Fibroblast of villous mesenchyme (primary cell): ENCODE results near the gene CDH23. TPM values are rescaled to one million over a fixed set of nuclear protein-coding genes. Genes with fewer than 3 reads are reported as not detected.

Source experiments
- DNase-seq: peaks from one replicate; pipeline ENCODE4 v3.0.0-alpha.2; 2010; ENCODE audit warnings: low read depth
- H3K4me3 ChIP-seq: 2 replicates; pipeline ENCODE4 v1.5.1; 2011; ENCODE audit warnings: low read depth, mild to moderate bottlenecking, low read length
- CTCF ChIP-seq: IDR thresholded peaks from 2 replicates; pipeline ENCODE4 v1.5.1; 2012; ENCODE audit warnings: low read depth, mild to moderate bottlenecking, low read length; ENCODE audit not compliant: insufficient read depth
- total RNA-seq: library from RNA; depleted of rRNA; stranded (reverse); fragments of >200 nt; gene quantifications from 2 replicates; pipeline ENCODE4 v1.2.3, GENCODE V29; 2012

Gene CDH23
- total RNA-seq, 1 donor, result under 0.01 TPM

GRCh38 chr10:71797533-71798307 lies 401.0 kb downstream of the CDH23 start:
- no peak overlapping the region for H3K4me3 ChIP-seq
- no peak for DNase-seq
- TF ChIP-seq CTCF, result no peak

DNA sequence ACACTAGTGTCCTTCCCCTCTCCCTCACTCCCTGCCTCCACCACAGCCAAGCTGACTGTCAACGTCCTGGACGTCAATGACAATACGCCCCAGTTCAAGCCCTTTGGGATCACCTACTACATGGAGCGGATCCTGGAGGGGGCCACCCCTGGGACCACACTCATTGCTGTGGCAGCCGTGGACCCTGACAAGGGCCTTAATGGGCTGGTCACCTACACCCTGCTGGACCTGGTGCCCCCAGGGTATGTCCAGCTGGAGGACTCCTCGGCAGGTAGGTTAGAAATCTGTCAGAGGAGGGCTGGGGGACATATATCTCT lies 401.5 kb downstream of the CDH23 start:
- H3K4me3 ChIP-seq, result no peak overlapping the region
- DNase-seq, result no peak
- no peak for TF ChIP-seq CTCF

- DNase-seq, result no peak
- no peak overlapping the region for H3K4me3 ChIP-seq
- no peak for TF ChIP-seq CTCF
Observed at GRCh38 chr10:71799112-71799511, 402.4 kb downstream of the CDH23 start.

DNA sequence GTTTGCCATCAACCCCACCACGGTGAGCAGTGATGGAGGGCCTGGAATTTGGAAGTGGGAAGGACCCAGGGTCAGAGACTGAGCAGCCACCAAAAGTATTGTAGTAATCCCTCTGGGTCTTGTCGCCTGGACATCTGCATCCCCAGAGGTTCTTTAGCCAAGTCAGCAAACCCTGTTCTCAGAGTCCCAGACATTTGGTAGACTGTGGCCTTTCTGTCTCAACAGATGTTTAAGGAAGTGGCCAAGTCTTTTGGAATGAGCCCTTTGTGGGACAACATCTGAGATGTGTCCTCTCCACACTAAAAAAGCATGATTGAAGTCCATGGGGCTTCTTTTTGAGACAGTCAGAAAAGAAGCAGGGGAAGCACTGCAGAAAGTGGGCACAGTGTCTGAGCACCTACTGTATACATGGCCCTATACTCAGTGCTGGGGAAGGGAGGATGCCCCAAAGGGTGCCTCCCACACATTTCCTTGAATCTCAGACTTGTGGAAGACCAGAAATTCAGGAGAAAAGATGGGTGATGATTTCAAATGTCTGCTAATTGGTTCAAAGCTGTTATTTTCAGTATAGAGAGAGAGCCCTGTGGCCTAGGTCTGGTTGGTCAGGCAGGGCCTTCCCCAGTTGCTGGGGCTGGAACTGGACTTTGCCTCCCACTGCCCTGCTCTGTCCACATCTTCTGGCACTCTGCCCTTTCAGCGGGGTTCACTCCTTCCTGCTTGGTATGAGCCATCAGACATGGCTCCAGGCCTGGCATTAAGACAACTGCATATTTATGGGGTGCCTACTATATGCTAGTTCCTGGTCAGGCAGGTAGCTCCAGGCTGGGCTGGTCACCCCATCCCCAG lies 403.1 kb downstream of the CDH23 start:
- TF ChIP-seq CTCF, result no peak
- no peak for DNase-seq
- H3K4me3 ChIP-seq, result no peak overlapping the region

- TF ChIP-seq CTCF, result no peak
- no peak for DNase-seq
- no peak overlapping the region for H3K4me3 ChIP-seq
Observed at GRCh38 chr10:71801361-71801760, 404.6 kb downstream of the CDH23 start.

- DNase-seq, result no peak
- TF ChIP-seq CTCF, result no peak
- H3K4me3 ChIP-seq, result no peak overlapping the region
Observed at GRCh38 chr10:71802235-71802634, 405.5 kb downstream of the CDH23 start.
